H1 (cell line): ENCODE results near the gene MYOM1. TPM values are rescaled to one million over a fixed set of nuclear protein-coding genes. Genes with fewer than 3 reads are reported as not detected.

Experiments used
- CTCF ChIA-PET: fragments of 300-600 bp; sonication (Branson Sonifier 250); formaldehyde crosslinking; loops from one replicate; lab custom pipeline; 2021; ENCODE audit not compliant: partially characterized antibody; lab: Charles Lee
- POLR2A ChIA-PET: fragments of 300-600 bp; sonication (Branson Sonifier 250); formaldehyde crosslinking; loops from one replicate; lab custom pipeline; 2021; ENCODE audit warnings: inconsistent platforms; ENCODE audit not compliant: partially characterized antibody; lab: Charles Lee
- DNase-seq, 2 experiments: peaks; one replicate each; pipeline versions ENCODE4 v3.0.0 to v3.0.0-alpha.2; 2010 to 2022; ENCODE audit warnings: low spot score in 2 of 2, low read depth in 1 of 2, mixed read lengths in 1 of 2
- FAIRE-seq: peaks from 2 replicates; lab custom pipeline; 2011; peaks lifted over from hg19 to GRCh38; lab: Jason Lieb, UNC
- H2AFZ ChIP-seq: 2 replicates; pipeline ENCODE4 v1.8.1; 2012; ENCODE audit warnings: low read length, inconsistent platforms
- H2AK5ac ChIP-seq: 2 replicates; pipeline ENCODE4 v1.6.1; 2013; ENCODE audit warnings: low read depth, low read length
- H2BK120ac ChIP-seq: replicated peaks from 2 replicates; pipeline ENCODE3; 2013; ENCODE audit warnings: low read depth, low read length, inconsistent platforms
- H2BK12ac ChIP-seq: 2 replicates; pipeline ENCODE4 v1.6.1; 2013; ENCODE audit warnings: low read depth, low read length
- H2BK15ac ChIP-seq: 2 replicates; pipeline ENCODE4 v1.6.1; 2013; ENCODE audit warnings: low read length
- H2BK20ac ChIP-seq: 2 replicates; pipeline ENCODE4 v1.6.1; 2013; ENCODE audit warnings: low read length
- H2BK5ac ChIP-seq: 2 replicates; pipeline ENCODE4 v1.6.1; 2013; ENCODE audit warnings: low read depth, low read length
- H3K14ac ChIP-seq: 2 replicates; pipeline ENCODE4 v1.6.1; 2013; ENCODE audit warnings: inconsistent platforms; ENCODE audit not compliant: insufficient read length
- H3K18ac ChIP-seq: 2 replicates; pipeline ENCODE4 v1.6.1; 2013; ENCODE audit warnings: low read length; ENCODE audit errors: extremely low read depth
- H3K23ac ChIP-seq: 2 replicates; pipeline ENCODE4 v1.6.1; 2013; ENCODE audit warnings: inconsistent platforms; ENCODE audit not compliant: insufficient read length
- H3K23me2 ChIP-seq: 2 replicates; pipeline ENCODE4 v1.6.1; 2013; ENCODE audit warnings: low read depth, low read length
- H3K27ac ChIP-seq: 2 replicates; pipeline ENCODE4 v1.6.1; 2011; ENCODE audit warnings: low read depth, low read length, inconsistent platforms
- H3K27me3 ChIP-seq, 4 experiments: replicated peaks in 1 of 4; 1 replicate in 1 of 4; 2 replicates in 3 of 4; pipeline versions ENCODE4 v1.6.1 to v1.8.1; 2011 to 2013; ENCODE audit warnings: low read length in 3 of 4, mild to moderate bottlenecking in 3 of 4, inconsistent platforms in 2 of 4, mixed read lengths in 2 of 4, moderate library complexity in 1 of 4; ENCODE audit not compliant: control insufficient read depth in 3 of 4, insufficient read depth in 3 of 4; ENCODE audit errors: extremely low read depth in 1 of 4
- H3K36me3 ChIP-seq, 4 experiments: 2 replicates each; pipeline versions ENCODE4 v1.6.1 to v1.8.1; 2011 to 2013; ENCODE audit warnings: mild to moderate bottlenecking in 4 of 4, low read length in 3 of 4, moderate library complexity in 2 of 4, control low read depth in 1 of 4, inconsistent platforms in 1 of 4; ENCODE audit not compliant: insufficient read depth in 4 of 4, control insufficient read depth in 2 of 4
- H3K4ac ChIP-seq: replicated peaks from 2 replicates; pipeline ENCODE3; 2013; ENCODE audit warnings: low read length, low read depth, mixed read lengths, inconsistent platforms; ENCODE audit not compliant: insufficient read length
- H3K4me1 ChIP-seq, 4 experiments: replicated peaks in 1 of 4; 1 replicate in 1 of 4; 2 replicates in 3 of 4; pipeline versions ENCODE4 v1.6.1 to v1.8.1; 2011 to 2013; ENCODE audit warnings: low read length in 3 of 4, inconsistent platforms in 2 of 4, mixed read lengths in 1 of 4; ENCODE audit not compliant: insufficient read depth in 4 of 4, control insufficient read depth in 3 of 4
- H3K4me2 ChIP-seq, 2 experiments: 2 replicates each; pipeline versions ENCODE4 v1.6.1 to v1.8.1; 2011 to 2013; ENCODE audit warnings: low read depth in 2 of 2, low read length in 2 of 2, control low read depth in 1 of 2, inconsistent platforms in 1 of 2, mild to moderate bottlenecking in 1 of 2; ENCODE audit not compliant: insufficient read depth in 1 of 2
- H3K4me3 ChIP-seq, 4 experiments: fragments of 200-600, 300-600 bp in 1 of 4; sonication (generic), shearing (Covaris generic), sonication (Bioruptor Twin) in 1 of 4; 2 replicates each; pipeline versions ENCODE4 v1.5.1 to v1.8.1; 2011 to 2016; ENCODE audit warnings: low read length in 4 of 4, low read depth in 3 of 4, control low read depth in 2 of 4, inconsistent platforms in 2 of 4, mild to moderate bottlenecking in 2 of 4, mixed read lengths in 1 of 4, moderate library complexity in 1 of 4; ENCODE audit not compliant: insufficient read depth in 2 of 4; ENCODE audit errors: extremely low read depth in 1 of 4
- H3K56ac ChIP-seq: replicated peaks from 2 replicates; pipeline ENCODE3; 2013; ENCODE audit warnings: low read depth, mild to moderate bottlenecking, mixed read lengths, low read length, inconsistent platforms; ENCODE audit not compliant: insufficient read length
- H3K79me1 ChIP-seq: 2 replicates; pipeline ENCODE4 v1.6.1; 2013; ENCODE audit warnings: low read depth, low read length, control low read depth
- H3K79me2 ChIP-seq, 2 experiments: 2 replicates each; pipeline versions ENCODE4 v1.6.1 to v1.8.1; 2012 to 2013; ENCODE audit warnings: low read length in 2 of 2, mild to moderate bottlenecking in 2 of 2, inconsistent platforms in 1 of 2; ENCODE audit not compliant: insufficient read depth in 2 of 2, control insufficient read depth in 1 of 2
- H3K9ac ChIP-seq, 4 experiments: replicated peaks in 1 of 4; 1 replicate in 1 of 4; 2 replicates in 3 of 4; pipeline versions ENCODE4 v1.6.1 to v1.8.1; 2011 to 2013; ENCODE audit warnings: low read depth in 3 of 4, low read length in 3 of 4, control low read depth in 2 of 4, mild to moderate bottlenecking in 2 of 4, moderate library complexity in 2 of 4, inconsistent platforms in 1 of 4; ENCODE audit errors: extremely low read depth in 1 of 4
- H3K9me3 ChIP-seq, 2 experiments: 2 replicates each; pipeline versions ENCODE4 v1.6.1 to v1.8.1; 2012 to 2013; ENCODE audit warnings: mild to moderate bottlenecking in 2 of 2, moderate library complexity in 2 of 2, control low read depth in 1 of 2, inconsistent platforms in 1 of 2, low read depth in 1 of 2, low read length in 1 of 2, mixed read lengths in 1 of 2; ENCODE audit not compliant: insufficient read depth in 2 of 2
- H4K20me1 ChIP-seq, 2 experiments: replicated peaks in 1 of 2; 2 replicates each; pipeline versions ENCODE3 to v1.8.1; 2011 to 2013; ENCODE audit warnings: inconsistent platforms in 2 of 2, low read length in 2 of 2, mild to moderate bottlenecking in 1 of 2; ENCODE audit not compliant: insufficient read depth in 2 of 2, control insufficient read depth in 1 of 2
- H4K5ac ChIP-seq: 2 replicates; pipeline ENCODE4 v1.6.1; 2013; ENCODE audit warnings: low read length, low read depth, mixed read lengths, inconsistent platforms; ENCODE audit not compliant: insufficient read length
- H4K8ac ChIP-seq: 2 replicates; pipeline ENCODE4 v1.8.0; 2013; ENCODE audit warnings: mild to moderate bottlenecking, moderate library complexity, low read length, inconsistent platforms; ENCODE audit not compliant: insufficient read depth; ENCODE audit errors: extremely low read depth
- H4K91ac ChIP-seq: replicated peaks from 2 replicates; pipeline ENCODE3; 2013; ENCODE audit warnings: low read length, mixed read lengths, inconsistent platforms; ENCODE audit not compliant: insufficient read length
- JUN ChIP-seq: IDR thresholded peaks from 2 replicates; pipeline ENCODE4 v1.6.1; 2011; ENCODE audit warnings: low read depth, mild to moderate bottlenecking, improper control_type of control experiment, low read length
- MAFK ChIP-seq: IDR thresholded peaks from 2 replicates; pipeline ENCODE4 v1.6.1; 2012; ENCODE audit warnings: low read depth, mild to moderate bottlenecking, improper control_type of control experiment, low read length
- RBBP5 ChIP-seq: IDR thresholded peaks from 2 replicates; pipeline ENCODE4 v1.7.1; 2012; ENCODE audit warnings: low read depth, mild to moderate bottlenecking, inconsistent platforms, low read length, moderate library complexity, borderline replicate concordance
- RXRA ChIP-seq: IDR thresholded peaks from 2 replicates; pipeline ENCODE4 v1.6.1; 2011; ENCODE audit warnings: low read depth, mild to moderate bottlenecking, low read length, moderate library complexity; ENCODE audit not compliant: insufficient read depth
- WGBS, 2 experiments: shearing (Covaris generic) in 1 of 2; methylation state at CpG; one replicate each; pipeline versions ENCODE4 v1.1.6 to v1.1.7; 2013 to 2015; ENCODE audit warnings: low lambda C conversion rate in 2 of 2, mixed read lengths in 2 of 2, inconsistent platforms in 1 of 2, low coverage in 1 of 2, missing lambda C conversion rate in 1 of 2; ENCODE audit not compliant: insufficient replicate concordance in 2 of 2, insufficient coverage in 1 of 2, insufficient read length in 1 of 2; ENCODE audit errors: extremely low coverage in 1 of 2, missing lambda C conversion rate in 1 of 2; 5-methylcytosine and 5-hydroxymethylcytosine counted together
- polyA plus RNA-seq, 7 experiments: library from polyadenylated mRNA; depleted of rRNA in 3 of 7; stranded (reverse) in 5 of 7; unstranded in 2 of 7; fragments of >200 nt in 5 of 7; fragments of 200-250 nt in 2 of 7; gene quantifications; 1 replicate in 5 of 7; 2 replicates in 1 of 7; 4 replicates in 1 of 7; pipeline versions ENCODE4 v1.2.1 to v1.2.3, GENCODE V29; 2011 to 2013; ENCODE audit warnings: missing spikeins in 2 of 7, mixed read lengths in 2 of 7
- total RNA-seq: library from RNA; stranded (reverse); fragmentation: NEBNext Ultra II Directional; extraction: Animal tissue kit (Norgen Biotek cat#: 25700); gene quantifications from 2 replicates; pipeline ENCODE4 v1.2.1, GENCODE V29; 2021

MYOM1 gene
- total and polyA plus RNA-seq, 2 of the 8 experiments (the other 6 are each of a cell fraction or from before 2014, with no cell fraction given), result 0.06 to 0.32 TPM

DNA sequence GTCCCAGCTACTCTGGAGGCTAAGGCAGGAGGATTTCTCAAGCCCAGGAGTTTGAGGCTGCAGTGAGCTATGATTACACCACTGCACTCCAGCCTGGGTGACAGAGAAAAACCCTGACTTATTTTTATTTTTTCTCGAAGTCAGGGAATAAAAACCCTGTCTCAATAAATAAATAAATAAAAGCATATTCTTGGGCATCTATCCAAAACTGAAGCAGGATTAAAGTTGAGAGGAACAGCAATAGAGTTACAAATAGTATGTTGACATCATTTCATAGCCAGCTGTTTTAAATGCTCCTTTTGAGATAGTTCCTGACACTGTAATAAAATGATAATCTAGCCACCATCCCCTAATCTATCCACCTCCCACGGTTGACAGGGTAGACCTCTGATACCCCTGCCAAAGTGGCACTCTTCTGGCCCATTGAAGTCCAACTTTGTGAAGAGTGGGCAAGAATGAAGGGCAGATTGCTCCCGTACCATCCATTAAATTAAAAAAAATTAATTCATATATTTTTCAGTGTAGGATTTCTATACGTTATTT, 164.5 kb downstream of the MYOM1 start:
- H2BK20ac ChIP-seq, result no peak overlapping the region
- H3K4me2 ChIP-seq, result no peak overlapping the region
- no peak overlapping the region for H2BK120ac ChIP-seq
- 0 out of 4 replicates have a peak, but pooled peaks cover 0 to 4% of the 10 kb centered on the region in 2 experiments for H3K9me3 ChIP-seq
- no peak overlapping the region for H3K27ac ChIP-seq
- H3K9ac ChIP-seq, result no peak overlapping the region
- no peak overlapping the region for H4K8ac ChIP-seq
- H3K23me2 ChIP-seq, result no peaks in the 10 kb centered on the region
- H2BK15ac ChIP-seq, result no peak overlapping the region
- POLR2A ChIA-PET, result no interaction called here
- DNase-seq (no peak), FAIRE-seq (no peak)
- H2BK5ac ChIP-seq, result no peak overlapping the region
- CTCF ChIA-PET, result interaction anchor here (0.5 to 2.5 kb wide), 5 partner anchors 8 to 96 kb away, joined by 3 to 6 read pairs (median 3); no protein-coding TSS in a partner anchor
- no peaks in the 10 kb centered on the region for H3K27me3 ChIP-seq
- no peak overlapping the region for H3K18ac ChIP-seq
- no peak overlapping the region for H3K4ac ChIP-seq
- no peaks in the 10 kb centered on the region for H4K20me1 ChIP-seq
- no peaks in the 10 kb centered on the region for H3K36me3 ChIP-seq
- 87% methylated on average over 4 of the region's 4 CpGs; no CpG with 5 or more reads in 1 of the 2 experiments for WGBS, 2 experiments
- H3K4me3 ChIP-seq, result no peak overlapping the region
- no peak overlapping the region for H2AFZ ChIP-seq
- no peaks in the 10 kb centered on the region for H3K4me1 ChIP-seq
- no peaks in the 10 kb centered on the region for H3K79me2 ChIP-seq
- no peak overlapping the region for H3K14ac ChIP-seq
- no peak overlapping the region for H2AK5ac ChIP-seq
- no peak overlapping the region for H3K23ac ChIP-seq
- no peak for TF ChIP-seq RBBP5
- TF ChIP-seq RXRA, result no peak
- TF ChIP-seq JUN, result no peak
- TF ChIP-seq MAFK, result no peak
- no peak overlapping the region for H4K91ac ChIP-seq
- H2BK12ac ChIP-seq, result no peak overlapping the region
- H3K79me1 ChIP-seq, result no peaks in the 10 kb centered on the region
- H3K56ac ChIP-seq, result no peak overlapping the region
- no peak overlapping the region for H4K5ac ChIP-seq
